ENCODE data around the gene TTC23.

TTC23 gene

DNA sequence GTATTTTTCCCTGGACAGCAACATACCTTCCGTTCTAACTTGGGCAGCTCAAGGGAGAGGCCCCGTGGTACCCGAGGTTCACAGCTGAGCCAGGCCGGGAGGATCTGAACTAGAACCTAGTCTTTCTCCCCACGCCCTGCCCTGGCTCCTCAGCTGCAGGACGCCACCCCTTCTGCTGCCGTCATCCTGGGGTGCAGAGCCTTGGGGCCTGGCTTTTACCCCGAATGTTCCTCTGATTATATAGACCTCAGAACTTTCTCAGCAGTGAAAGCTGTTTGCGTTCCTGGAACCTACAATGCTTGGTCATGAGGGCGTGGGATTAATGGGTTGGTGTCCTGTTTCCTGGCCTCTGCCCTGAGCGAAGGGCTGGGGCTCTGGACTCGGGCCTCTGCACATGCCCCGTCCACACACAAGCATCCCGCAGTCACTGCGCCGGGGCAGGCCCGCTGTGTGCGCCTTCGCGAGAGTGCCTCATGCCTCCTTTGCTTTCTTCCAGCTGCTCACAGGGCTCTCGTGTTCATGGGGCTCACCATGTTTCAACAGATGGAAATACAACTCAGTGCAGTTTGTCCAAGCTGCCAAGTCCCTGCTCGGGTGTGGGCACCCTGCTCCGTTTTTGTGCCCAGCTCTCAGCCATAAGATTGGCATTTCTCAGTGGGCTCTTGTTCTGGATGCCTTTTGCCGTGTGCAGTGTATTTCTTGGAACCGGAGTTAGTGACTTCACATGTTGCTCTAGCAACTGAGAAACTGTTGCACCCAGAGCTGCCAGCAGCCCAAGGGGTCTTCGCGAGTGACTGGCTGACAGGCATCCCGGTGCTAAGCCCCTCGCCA is 124.1 kb downstream of the TTC23 start:
- Histone ChIP-seq H3K27me3 (ENCODE audit: insufficient read depth, low read length) (no peaks in the 10 kb centered on the region), H3K9me3 (ENCODE audit: insufficient read depth, low read depth, low read length) (no peaks in the 10 kb centered on the region), H3K27ac (ENCODE audit: low read depth, low read length) (no peak overlapping the region), H3K9ac (ENCODE audit: low read depth, low read length) (no peak overlapping the region), H3K4me1 (ENCODE audit: insufficient read depth, low read length) (peaks cover 17% of the 10 kb centered on the region), H3K4me3 (ENCODE audit: low read length) (no peak overlapping the region), H3K36me3 (ENCODE audit: insufficient read depth, low read length) (no peaks in the 10 kb centered on the region)
- 92% methylated on average over 29 of the region's 29 CpGs for WGBS

GRCh38 chr15:99124641-99125040 is 124.7 kb downstream of the TTC23 start:
- no peaks in the 10 kb centered on the region for H3K27me3 ChIP-seq (ENCODE audit: insufficient read depth, low read length)
- peaks cover 17% of the 10 kb centered on the region for H3K4me1 ChIP-seq (ENCODE audit: insufficient read depth, low read length)
- H3K9ac ChIP-seq (ENCODE audit: low read depth, low read length), result no peak overlapping the region
- no peaks in the 10 kb centered on the region for H3K9me3 ChIP-seq (ENCODE audit: insufficient read depth, low read depth, low read length)
- no peak overlapping the region for H3K4me3 ChIP-seq (ENCODE audit: low read length)
- no peak overlapping the region for H3K27ac ChIP-seq (ENCODE audit: low read depth, low read length)
- H3K36me3 ChIP-seq (ENCODE audit: insufficient read depth, low read length), result no peaks in the 10 kb centered on the region
- 92% methylated on average over 8 of the region's 8 CpGs for WGBS

- H3K4me3 ChIP-seq (ENCODE audit: low read length), result no peak overlapping the region
Measured at GRCh38 chr15:99123713-99124451, 125.5 kb downstream of the TTC23 start.

DNA sequence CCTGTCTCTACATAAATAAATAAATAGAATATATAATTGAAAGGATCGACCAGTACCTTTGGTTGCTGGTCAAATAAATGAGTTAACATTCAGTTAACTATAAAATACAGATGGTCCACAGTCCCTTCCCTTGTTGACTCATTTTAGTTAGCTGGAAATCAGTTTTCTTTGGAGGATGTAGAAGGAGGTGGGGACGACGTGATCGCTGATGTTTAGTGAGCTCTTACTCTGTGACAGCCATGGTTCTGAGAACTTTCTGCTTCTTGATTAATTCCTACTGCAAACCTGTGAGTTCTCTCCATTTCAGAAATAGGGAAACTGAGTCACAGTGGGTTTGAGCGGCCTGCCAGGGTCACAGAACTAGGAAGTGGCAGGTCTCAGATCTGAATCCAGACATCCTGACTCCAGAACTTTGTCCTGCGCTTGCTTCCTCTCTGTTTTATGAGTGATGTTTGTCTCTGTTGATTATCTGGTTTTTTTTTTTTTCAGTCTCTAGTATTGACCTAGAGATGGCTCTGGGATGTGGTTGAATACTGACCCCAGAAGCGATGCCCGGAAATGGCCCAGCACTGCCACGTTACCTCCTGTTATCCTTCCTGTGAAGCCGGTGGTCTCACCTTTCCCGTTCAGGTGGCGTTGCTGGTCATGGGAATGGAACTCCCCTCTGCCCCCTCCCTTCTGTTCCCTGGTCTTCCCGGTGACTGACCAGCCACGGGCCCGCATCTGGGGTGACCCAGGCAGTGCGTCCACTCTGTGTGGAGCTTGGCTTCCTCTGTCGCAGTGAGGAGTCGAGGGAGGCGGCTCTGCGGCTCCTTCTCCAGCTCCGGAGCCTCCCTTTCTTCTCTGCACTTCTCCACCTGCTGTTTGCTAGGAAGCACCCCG is 126.3 kb downstream of the TTC23 start:
- peak overlapping the region; percentile 10; the same call in 1 of the 2 replicates for H3K9ac ChIP-seq (ENCODE audit: low read depth, low read length)
- H3K9me3 ChIP-seq (ENCODE audit: insufficient read depth, low read depth, low read length), result no peaks in the 10 kb centered on the region
- peaks cover 17% of the 10 kb centered on the region for H3K4me1 ChIP-seq (ENCODE audit: insufficient read depth, low read length)
- no peaks in the 10 kb centered on the region for H3K36me3 ChIP-seq (ENCODE audit: insufficient read depth, low read length)
- WGBS, result 73% methylated on average over 21 of the region's 22 CpGs
- H3K27ac ChIP-seq (ENCODE audit: low read depth, low read length), result peak overlapping the region; percentile 37
- H3K27me3 ChIP-seq (ENCODE audit: insufficient read depth, low read length), result no peaks in the 10 kb centered on the region
- H3K4me3 ChIP-seq (ENCODE audit: low read length), result no peak overlapping the region

More at GRCh38 chr15:99123713-99124451, 125.5 kb downstream of the TTC23 start:
- Histone ChIP-seq H3K4me1 (ENCODE audit: insufficient read depth, low read length) (peaks cover 17% of the 10 kb centered on the region), H3K27me3 (ENCODE audit: insufficient read depth, low read length) (no peaks in the 10 kb centered on the region), H3K9me3 (ENCODE audit: insufficient read depth, low read depth, low read length) (no peaks in the 10 kb centered on the region), H3K9ac (ENCODE audit: low read depth, low read length) (peak overlapping the region; percentile 10; the same call in 1 of the 2 replicates), H3K27ac (ENCODE audit: low read depth, low read length) (peak overlapping the region; percentile 37), H3K36me3 (ENCODE audit: insufficient read depth, low read length) (no peaks in the 10 kb centered on the region)
- WGBS, result 45% methylated on average over 20 of the region's 20 CpGs

DNA sequence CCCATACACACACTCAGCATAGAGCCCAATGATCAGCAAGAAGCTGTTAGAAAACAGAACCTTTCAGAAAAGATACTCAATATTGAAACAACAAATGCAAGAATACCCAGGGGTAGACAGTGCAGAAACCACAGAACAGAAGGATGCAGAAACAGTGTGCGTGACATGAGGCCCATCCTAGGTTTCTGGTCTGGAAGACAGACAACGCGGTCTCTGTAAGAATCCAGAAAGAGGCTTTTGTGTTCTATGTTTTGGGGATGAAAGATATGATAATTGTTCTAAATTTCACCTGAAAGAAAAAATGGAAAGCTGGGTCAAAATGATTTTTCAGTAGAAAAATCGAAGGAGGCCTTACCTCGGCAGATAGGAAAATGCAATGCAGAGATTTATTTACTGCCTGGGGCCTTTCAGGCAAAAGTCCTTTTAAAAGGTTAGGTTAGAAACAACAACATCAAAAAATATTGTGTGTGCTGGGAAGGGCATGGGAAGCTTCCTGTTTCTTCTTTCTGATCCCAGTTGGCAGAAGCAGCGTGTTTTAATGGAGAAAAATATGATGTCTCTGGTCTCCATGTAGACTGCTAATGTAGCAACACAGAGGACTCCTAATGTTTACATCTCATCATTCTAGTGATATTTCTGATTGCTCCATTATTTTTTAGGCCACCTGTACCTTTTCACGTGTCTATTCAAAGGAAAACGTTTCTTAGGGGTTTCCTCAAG is 127.5 kb downstream of the TTC23 start:
- Histone ChIP-seq H3K4me1 (ENCODE audit: insufficient read depth, low read length) (peaks cover 17% of the 10 kb centered on the region), H3K27me3 (ENCODE audit: insufficient read depth, low read length) (no peaks in the 10 kb centered on the region), H3K9me3 (ENCODE audit: insufficient read depth, low read depth, low read length) (no peaks in the 10 kb centered on the region), H3K36me3 (ENCODE audit: insufficient read depth, low read length) (no peaks in the 10 kb centered on the region), H3K9ac (ENCODE audit: low read depth, low read length) (no peak overlapping the region), H3K4me3 (ENCODE audit: low read length) (no peak overlapping the region), H3K27ac (ENCODE audit: low read depth, low read length) (no peak overlapping the region)
- WGBS, result 95% methylated on average over 8 of the region's 8 CpGs

GRCh38 chr15:99121207-99121606 is 128.2 kb downstream of the TTC23 start:
- Histone ChIP-seq H3K27me3 (ENCODE audit: insufficient read depth, low read length) (no peaks in the 10 kb centered on the region), H3K27ac (ENCODE audit: low read depth, low read length) (no peak overlapping the region), H3K9me3 (ENCODE audit: insufficient read depth, low read depth, low read length) (no peaks in the 10 kb centered on the region), H3K4me3 (ENCODE audit: low read length) (no peak overlapping the region), H3K4me1 (ENCODE audit: insufficient read depth, low read length) (peaks cover 17% of the 10 kb centered on the region), H3K36me3 (ENCODE audit: insufficient read depth, low read length) (no peaks in the 10 kb centered on the region), H3K9ac (ENCODE audit: low read depth, low read length) (no peak overlapping the region)
- WGBS, result 83% methylated on average over 10 of the region's 10 CpGs

DNA sequence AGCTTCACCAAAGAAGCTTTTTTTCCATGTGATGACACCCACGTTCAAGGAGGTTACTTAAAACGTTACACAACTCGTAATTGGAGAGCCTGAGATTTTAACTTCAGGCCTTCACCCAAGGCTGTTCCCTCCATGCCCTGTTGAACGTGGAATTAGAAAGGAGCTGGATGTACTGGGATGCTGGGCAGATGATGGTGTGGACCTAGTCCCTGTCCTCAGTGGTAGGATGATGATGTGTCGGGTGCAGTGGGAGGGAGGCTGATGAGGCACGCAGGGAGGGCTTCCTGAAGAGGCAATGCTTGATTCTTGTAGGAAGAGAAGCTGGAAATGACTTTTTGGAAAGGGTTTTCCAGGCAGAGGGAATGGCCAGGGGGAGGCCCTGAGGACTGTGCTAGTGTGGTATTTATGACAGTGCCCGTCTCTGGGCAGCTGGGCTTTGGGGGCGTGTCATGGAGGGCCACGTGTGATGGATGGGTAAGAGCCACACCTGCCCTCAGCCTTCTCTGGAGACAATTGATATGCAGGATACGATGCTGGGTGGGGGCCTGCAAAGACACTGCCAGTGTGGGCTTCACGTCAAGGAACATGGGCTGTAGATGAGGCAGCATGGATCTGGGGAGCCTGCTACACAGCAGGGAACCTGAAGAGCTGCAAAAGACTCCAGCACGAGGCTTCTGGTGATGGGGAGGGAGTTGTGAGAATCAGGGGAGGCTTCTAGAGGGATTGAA is 129.2 kb downstream of the TTC23 start:
- H3K4me3 ChIP-seq (ENCODE audit: low read length), result no peak overlapping the region
- no peaks in the 10 kb centered on the region for H3K9me3 ChIP-seq (ENCODE audit: insufficient read depth, low read depth, low read length)

DNA sequence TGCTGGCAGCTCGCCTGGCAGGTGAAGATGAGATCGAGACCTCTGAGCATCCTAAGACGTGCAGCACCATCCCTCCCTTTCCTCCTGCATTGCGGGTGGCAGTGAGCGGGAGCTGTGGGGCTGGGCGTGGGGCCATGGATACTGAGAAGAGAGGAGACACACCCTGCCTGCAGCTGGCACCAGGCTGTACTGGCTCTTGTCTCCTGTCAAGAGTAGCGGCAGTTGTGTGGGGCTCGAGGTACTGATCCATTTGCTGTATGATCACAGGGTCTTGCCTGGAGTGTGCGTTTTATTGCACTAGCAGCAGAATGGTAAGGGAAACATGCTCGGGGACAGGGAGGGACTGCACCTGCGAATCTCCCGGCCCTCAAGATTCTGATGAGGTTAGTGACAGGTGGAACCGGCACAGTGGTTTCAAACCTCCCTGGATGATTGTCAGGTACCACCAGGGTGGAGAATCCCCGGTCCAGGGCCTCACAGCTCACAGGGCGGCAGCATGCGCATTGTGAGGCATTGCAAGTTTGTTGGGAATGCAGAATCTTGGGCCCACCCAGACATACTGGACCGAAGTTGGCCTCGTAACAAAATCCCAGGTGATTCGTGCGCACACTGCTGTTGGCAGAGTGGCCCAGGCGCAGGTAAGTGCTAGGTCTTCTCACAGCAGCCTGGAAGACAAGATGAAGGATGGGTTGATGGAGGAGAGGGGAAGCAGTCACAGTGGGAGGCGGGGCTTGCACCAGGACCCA is 130.4 kb downstream of the TTC23 start:
- H3K9ac ChIP-seq (ENCODE audit: low read depth, low read length), result no peak overlapping the region
- H3K36me3 ChIP-seq (ENCODE audit: insufficient read depth, low read length), result no peaks in the 10 kb centered on the region
- no peaks in the 10 kb centered on the region for H3K27me3 ChIP-seq (ENCODE audit: insufficient read depth, low read length)
- H3K4me1 ChIP-seq (ENCODE audit: insufficient read depth, low read length), result peaks cover 12% of the 10 kb centered on the region
- 95% methylated on average over 22 of the region's 22 CpGs for WGBS
- no peak overlapping the region for H3K4me3 ChIP-seq (ENCODE audit: low read length)
- H3K9me3 ChIP-seq (ENCODE audit: insufficient read depth, low read depth, low read length), result no peaks in the 10 kb centered on the region
- no peak overlapping the region for H3K27ac ChIP-seq (ENCODE audit: low read depth, low read length)

More for the DNA sequence above, 129.2 kb downstream of the TTC23 start:
- Histone ChIP-seq H3K27me3 (ENCODE audit: insufficient read depth, low read length) (no peaks in the 10 kb centered on the region), H3K36me3 (ENCODE audit: insufficient read depth, low read length) (no peaks in the 10 kb centered on the region), H3K27ac (ENCODE audit: low read depth, low read length) (no peak overlapping the region), H3K4me1 (ENCODE audit: insufficient read depth, low read length) (peaks cover 17% of the 10 kb centered on the region), H3K9ac (ENCODE audit: low read depth, low read length) (no peak overlapping the region)
- 85% methylated on average over 12 of the region's 12 CpGs for WGBS

DNA sequence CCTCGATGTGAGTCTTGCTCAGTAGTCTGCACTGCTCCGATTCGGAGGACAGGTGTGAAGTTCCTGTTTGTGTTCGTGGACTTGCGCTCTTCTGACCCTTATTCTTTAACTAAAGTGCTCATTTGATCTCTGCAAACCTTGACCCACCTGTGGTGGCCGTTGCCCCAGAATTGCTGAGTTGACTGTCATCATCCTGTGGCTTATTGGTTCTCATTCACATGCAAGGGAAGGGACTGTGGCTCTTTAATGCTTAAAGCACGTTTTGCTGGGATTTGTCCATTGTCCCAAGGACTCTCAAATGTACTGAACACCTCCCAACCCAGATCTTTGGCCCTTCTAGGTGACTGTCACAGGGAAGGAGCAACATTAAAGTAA is 131.1 kb downstream of the TTC23 start:
- no peaks in the 10 kb centered on the region for H3K36me3 ChIP-seq (ENCODE audit: insufficient read depth, low read length)
- no peak overlapping the region for H3K27ac ChIP-seq (ENCODE audit: low read depth, low read length)
- H3K9me3 ChIP-seq (ENCODE audit: insufficient read depth, low read depth, low read length), result no peaks in the 10 kb centered on the region
- no peak overlapping the region for H3K4me3 ChIP-seq (ENCODE audit: low read length)
- WGBS, result 90% methylated on average over 7 of the region's 7 CpGs
- no peak overlapping the region for H3K9ac ChIP-seq (ENCODE audit: low read depth, low read length)
- H3K27me3 ChIP-seq (ENCODE audit: insufficient read depth, low read length), result no peaks in the 10 kb centered on the region
- H3K4me1 ChIP-seq (ENCODE audit: insufficient read depth, low read length), result peaks cover 4% of the 10 kb centered on the region; the same call in 1 of the 2 replicates

Data from HUES64 (cell line).